ENCODE data around the gene GGT6. TPM values are rescaled to one million over a fixed set of nuclear protein-coding genes. Genes with fewer than 3 reads are reported as not detected.

The GGT6 gene
- total RNA-seq, 4 donors from 2014 or later, result 64.6 to 187 (median 134) TPM

- DNase-seq (ENCODE audit: low spot score in 2 of 2), result no peak
- Histone ChIP-seq H3K9me3 (no peaks in the 10 kb centered on the region), H3K4me1 (peaks cover 50% of the 10 kb centered on the region), H3K27ac (no peak overlapping the region), H3K36me3 (no peaks in the 10 kb centered on the region), H3K4me3 (no peak overlapping the region), H3K27me3 (no peaks in the 10 kb centered on the region)
- TF ChIP-seq POLR2AphosphoS5 (IDR thresholded peaks at IDR 0.05) (no peak), POLR2A (IDR thresholded peaks at IDR 0.05) (no peak), CTCF (IDR thresholded peaks at IDR 0.05) (no peak), EP300 (IDR thresholded peaks at IDR 0.05) (no peak)
- 76% methylated on average over 10 of the region's 11 CpGs for WGBS
These were observed 49.8 kb downstream of the GGT6 start for GRCh38 chr17:4510618-4510941.

- WGBS, result 69% methylated on average over 15 of the region's 21 CpGs
These were observed 50.3 kb downstream of the GGT6 start for GRCh38 chr17:4509923-4510617.

GRCh38 chr17:4509401-4509800 is 51.0 kb downstream of the GGT6 start:
- no peak for TF ChIP-seq POLR2A (IDR thresholded peaks at IDR 0.05)
- TF ChIP-seq CTCF (IDR thresholded peaks at IDR 0.05), result no peak
- no peak for TF ChIP-seq EP300 (IDR thresholded peaks at IDR 0.05)
- no peak for TF ChIP-seq POLR2AphosphoS5 (IDR thresholded peaks at IDR 0.05)
- no peak for DNase-seq (ENCODE audit: low spot score in 2 of 2)
- Histone ChIP-seq H3K27ac (peak overlapping the region; percentile 57), H3K4me1 (peaks cover 38% of the 10 kb centered on the region), H3K36me3 (no peaks in the 10 kb centered on the region), H3K27me3 (peaks cover 2% of the 10 kb centered on the region), H3K9me3 (no peaks in the 10 kb centered on the region), H3K4me3 (no peak overlapping the region)
- WGBS, result 81% methylated on average over 8 of the region's 8 CpGs

More at GRCh38 chr17:4509923-4510617, 50.3 kb downstream of the GGT6 start:
- Histone ChIP-seq H3K36me3 (no peaks in the 10 kb centered on the region), H3K4me3 (no peak overlapping the region), H3K27me3 (no peaks in the 10 kb centered on the region), H3K27ac (peak overlapping the region; percentile 57), H3K9me3 (no peaks in the 10 kb centered on the region), H3K4me1 (peaks cover 45% of the 10 kb centered on the region)
- TF ChIP-seq POLR2AphosphoS5 (IDR thresholded peaks at IDR 0.05), result no peak
- no peak for TF ChIP-seq EP300 (IDR thresholded peaks at IDR 0.05)
- no peak for TF ChIP-seq CTCF (IDR thresholded peaks at IDR 0.05)
- no peak for TF ChIP-seq POLR2A (IDR thresholded peaks at IDR 0.05)
- no peak for DNase-seq (ENCODE audit: low spot score in 2 of 2)

GRCh38 chr17:4508207-4508606 is 52.2 kb downstream of the GGT6 start:
- TF ChIP-seq CTCF (IDR thresholded peaks at IDR 0.05), result no peak
- Histone ChIP-seq H3K4me3 (no peak overlapping the region), H3K27me3 (peaks cover 6% of the 10 kb centered on the region), H3K27ac (no peak overlapping the region), H3K9me3 (no peaks in the 10 kb centered on the region), H3K36me3 (no peaks in the 10 kb centered on the region), H3K4me1 (peaks cover 26% of the 10 kb centered on the region)
- DNase-seq (ENCODE audit: low spot score in 2 of 2), result no peak
- WGBS, result 82% methylated on average over 1 of the region's 3 CpGs

GRCh38 chr17:4507361-4508111 is 52.8 kb downstream of the GGT6 start:
- DNase-seq (ENCODE audit: low spot score in 2 of 2), result no peak
- no peak overlapping the region for H3K4me3 ChIP-seq
- TF ChIP-seq POLR2A (IDR thresholded peaks at IDR 0.05), result no peak
- no peak for TF ChIP-seq POLR2AphosphoS5 (IDR thresholded peaks at IDR 0.05)
- no peak for TF ChIP-seq EP300 (IDR thresholded peaks at IDR 0.05)
- TF ChIP-seq CTCF (IDR thresholded peaks at IDR 0.05), result no peak
- H3K27ac ChIP-seq, result peak overlapping the region; percentile 11
- peaks cover 26% of the 10 kb centered on the region for H3K4me1 ChIP-seq
- 82% methylated on average over 2 of the region's 8 CpGs for WGBS
- H3K27me3 ChIP-seq, result peaks cover 8% of the 10 kb centered on the region
- no peaks in the 10 kb centered on the region for H3K36me3 ChIP-seq
- H3K9me3 ChIP-seq, result no peaks in the 10 kb centered on the region
